HEK293 (cell line): ENCODE results near the gene GPHN.

Experiments
- CTCF ChIA-PET: fragments of 350-600 bp; formaldehyde crosslinking; extraction: SDS; loops from one replicate; lab custom pipeline; 2021; ENCODE audit warnings: antibody characterized with exemption; lab: Yijun Ruan, JAX
- POLR2A ChIA-PET: fragments of 300-600 bp; formaldehyde crosslinking; extraction: SDS; loops from one replicate; lab custom pipeline; 2020; ENCODE audit warnings: antibody characterized with exemption, inconsistent platforms; lab: Yijun Ruan, JAX
- H3K27ac ChIP-seq: fragments of 200-500 bp; sonication (Bioruptor generic); 2 replicates; pipeline ENCODE4 v1.5.1; 2014; ENCODE audit warnings: low read depth, low read length, control low read depth, inconsistent platforms; ENCODE audit errors: extremely low read depth
- H3K36me3 ChIP-seq, 2 experiments: fragments of 200-500 bp in 1 of 2; sonication (Bioruptor generic) in 1 of 2; 1 replicate in 1 of 2; 2 replicates in 1 of 2; pipeline ENCODE4 v1.5.1; 2014 to 2017; ENCODE audit warnings: inconsistent platforms in 2 of 2, low read length in 2 of 2; ENCODE audit not compliant: control insufficient read depth in 2 of 2, insufficient read depth in 1 of 2
- H3K4me1 ChIP-seq: fragments of 200-500 bp; sonication (Bioruptor generic); 2 replicates; pipeline ENCODE4 v1.5.1; 2014; ENCODE audit warnings: mild to moderate bottlenecking, low read length, inconsistent platforms; ENCODE audit not compliant: control insufficient read depth, insufficient read depth
- H3K4me3 ChIP-seq: 2 replicates; pipeline ENCODE4 v1.5.1; 2011; ENCODE audit warnings: low read depth, mild to moderate bottlenecking, control low read depth, low read length, moderate library complexity
- H3K9me3 ChIP-seq: fragments of 200-500 bp; sonication (Bioruptor generic); 2 replicates; pipeline ENCODE4 v1.5.1; 2014; ENCODE audit warnings: low read depth, low read length, inconsistent platforms; ENCODE audit not compliant: control insufficient read depth, insufficient read depth
- AEBP2 ChIP-seq: fragments of 450-650 bp; formaldehyde crosslinking; IDR thresholded peaks from 2 replicates; pipeline ENCODE4 v1.5.1; 2016; ENCODE audit warnings: missing biosample characterization, missing genetic modification characterization, borderline replicate concordance
- CTCF ChIP-seq: fragments of 450-650 bp; formaldehyde crosslinking; IDR thresholded peaks from 2 replicates; pipeline ENCODE4 v1.5.1; 2016; ENCODE audit warnings: missing biosample characterization, missing genetic modification characterization
- MEIS1 ChIP-seq: sonication (generic); formaldehyde crosslinking; IDR thresholded peaks from 2 replicates; pipeline ENCODE4 v1.8.1; 2022; ENCODE audit warnings: missing genetic modification reagents, mild to moderate bottlenecking, borderline replicate concordance
- PRDM2 ChIP-seq: fragments of 450-650 bp; formaldehyde crosslinking; IDR thresholded peaks from 2 replicates; pipeline ENCODE4 v1.5.1; 2016; ENCODE audit warnings: missing biosample characterization, missing genetic modification characterization, borderline replicate concordance
- SETDB1 ChIP-seq: IDR thresholded peaks from one replicate; pipeline ENCODE4 v1.6.1; 2017; ENCODE audit warnings: mild to moderate bottlenecking, low read length, moderate library complexity, mixed read lengths; ENCODE audit not compliant: insufficient read length
- ZBTB17 ChIP-seq: fragments of 450-650 bp; formaldehyde crosslinking; IDR thresholded peaks from 2 replicates; pipeline ENCODE4 v1.5.1; 2016; ENCODE audit warnings: missing biosample characterization, missing genetic modification characterization
- ZBTB8A ChIP-seq: fragments of 450-650 bp; formaldehyde crosslinking; IDR thresholded peaks from 2 replicates; pipeline ENCODE4 v1.5.1; 2016; ENCODE audit warnings: missing biosample characterization, missing genetic modification characterization
- ZNF10 ChIP-seq: fragments of 450-650 bp; formaldehyde crosslinking; IDR thresholded peaks from 2 replicates; pipeline ENCODE4 v1.5.1; 2017; ENCODE audit warnings: missing biosample characterization, missing genetic modification characterization
- ZNF174 ChIP-seq: fragments of 450-650 bp; formaldehyde crosslinking; IDR thresholded peaks from 2 replicates; pipeline ENCODE4 v1.5.0; 2017; ENCODE audit warnings: missing biosample characterization, mild to moderate bottlenecking, missing genetic modification characterization
- ZNF350 ChIP-seq: fragments of 450-650 bp; formaldehyde crosslinking; IDR thresholded peaks from 2 replicates; pipeline ENCODE4 v1.5.0; 2017; ENCODE audit warnings: missing biosample characterization, mild to moderate bottlenecking, missing genetic modification characterization
- ZNF366 ChIP-seq: fragments of 450-650 bp; formaldehyde crosslinking; conservative IDR thresholded peaks from 2 replicates; pipeline ENCODE4 v1.5.1; 2016; ENCODE audit warnings: missing biosample characterization, missing genetic modification characterization
- ZNF518A ChIP-seq: fragments of 450-650 bp; formaldehyde crosslinking; conservative IDR thresholded peaks from 2 replicates; pipeline ENCODE4 v1.5.1; 2016; ENCODE audit warnings: low read depth, missing biosample characterization, missing genetic modification characterization
- ZNF544 ChIP-seq: fragments of 450-650 bp; formaldehyde crosslinking; IDR thresholded peaks from 2 replicates; pipeline ENCODE4 v1.5.0; 2017; ENCODE audit warnings: missing biosample characterization, missing genetic modification characterization
- ZNF549 ChIP-seq: fragments of 450-650 bp; IDR thresholded peaks from 2 replicates; pipeline ENCODE4 v1.5.1; 2018; ENCODE audit warnings: missing biosample characterization, missing genetic modification characterization, mild to moderate bottlenecking, inconsistent platforms, moderate library complexity
- ZNF600 ChIP-seq: fragments of 450-650 bp; formaldehyde crosslinking; IDR thresholded peaks from 2 replicates; pipeline ENCODE4 v1.5.1; 2016; ENCODE audit warnings: missing biosample characterization, missing genetic modification characterization
- ZNF701 ChIP-seq: fragments of 450-650 bp; formaldehyde crosslinking; IDR thresholded peaks from 2 replicates; pipeline ENCODE4 v1.5.1; 2016; ENCODE audit warnings: missing biosample characterization, missing genetic modification characterization
- ZSCAN16 ChIP-seq: fragments of 450-650 bp; formaldehyde crosslinking; IDR thresholded peaks from 2 replicates; pipeline ENCODE4 v1.5.1; 2016; ENCODE audit warnings: missing biosample characterization, missing genetic modification characterization

GPHN gene

GRCh38 chr14:66850258-66850888 is 342.4 kb downstream of the GPHN start (continued):
- TF ChIP-seq ZNF518A (tag by site-specific recombination): no peak

- ChIA-PET POLR2A (no interaction called here), CTCF (no interaction called here)
- Histone ChIP-seq H3K27ac (no peak overlapping the region), H3K4me3 (no peak overlapping the region), H3K9me3 (no peaks in the 10 kb centered on the region), H3K36me3 (no peaks in the 10 kb centered on the region), H3K4me1 (no peaks in the 10 kb centered on the region)
- TF ChIP-seq ZSCAN16 (tag by site-specific recombination) (no peak), ZNF174 (tag by site-specific recombination) (no peak)
Observed at GRCh38 chr14:66853311-66853710, 345.4 kb downstream of the GPHN start.

- Histone ChIP-seq H3K4me1 (no peaks in the 10 kb centered on the region), H3K27ac (no peak overlapping the region), H3K36me3 (no peaks in the 10 kb centered on the region), H3K9me3 (no peaks in the 10 kb centered on the region), H3K4me3 (no peak overlapping the region)
- POLR2A ChIA-PET: no interaction called here
- CTCF ChIA-PET: no interaction called here
- TF ChIP-seq ZNF701 (tag by site-specific recombination) (no peak), ZBTB17 (tag by site-specific recombination) (no peak), CTCF (no peak), MEIS1 (CRISPR knock-in tag) (no peak), PRDM2 (tag by site-specific recombination) (no peak), ZNF600 (tag by site-specific recombination) (no peak), ZNF350 (no peak), ZNF10 (tag by site-specific recombination) (no peak), AEBP2 (no peak), SETDB1 (no peak), ZNF549 (tag by site-specific recombination) (no peak), ZNF544 (tag by site-specific recombination) (no peak), ZNF366 (tag by site-specific recombination) (no peak), ZBTB8A (tag by site-specific recombination) (no peak)
Observed at GRCh38 chr14:66857867-66858266, 349.9 kb downstream of the GPHN start.
